CD4-positive, CD25-positive, alpha-beta regulatory T cell (primary cell): ENCODE data around the gene RARS2. TPM values are rescaled to one million over a fixed set of nuclear protein-coding genes. Genes with fewer than 3 reads are reported as not detected.

Experiments
- ATAC-seq, 2 donors: fragments of 150-1000 bp; cut with Tn5 transposase; one replicate each; pipeline ENCODE4 v1.10.0; 2021; ENCODE audit warnings: low read depth in 2 of 2, moderate number of reproducible peaks in 2 of 2, moderate library complexity in 1 of 2
- DNase-seq, 3 donors: peaks; one replicate each; pipeline versions ENCODE4 v3.0.0 to v3.0.0-alpha.2; 2012 to 2022; ENCODE audit warnings: mixed read lengths in 1 of 3
- H3K27ac ChIP-seq: one replicate; pipeline ENCODE4 v1.7.0; 2013; ENCODE audit warnings: mild to moderate bottlenecking, low read length; ENCODE audit not compliant: insufficient read depth, poor library complexity, severe bottlenecking
- H3K27me3 ChIP-seq: one replicate; pipeline ENCODE4 v1.7.0; 2013; ENCODE audit warnings: low read length; ENCODE audit not compliant: control insufficient read depth, insufficient read depth
- H3K36me3 ChIP-seq: one replicate; pipeline ENCODE4 v1.7.0; 2013; ENCODE audit warnings: mild to moderate bottlenecking, low read length, moderate library complexity; ENCODE audit not compliant: control insufficient read depth, insufficient read depth
- H3K4me1 ChIP-seq: 2 replicates; pipeline ENCODE4 v1.7.0; 2013; ENCODE audit warnings: mild to moderate bottlenecking, low read length; ENCODE audit not compliant: insufficient read depth, control insufficient read depth, poor library complexity, severe bottlenecking
- H3K4me3 ChIP-seq: one replicate; pipeline ENCODE4 v1.7.0; 2013; ENCODE audit warnings: low read depth, mild to moderate bottlenecking, low read length, moderate library complexity
- H3K9me3 ChIP-seq, 2 experiments: 1 replicate in 1 of 2; 2 replicates in 1 of 2; pipeline ENCODE4 v1.7.0; 2013; ENCODE audit warnings: low read length in 2 of 2, mild to moderate bottlenecking in 1 of 2, moderate library complexity in 1 of 2; ENCODE audit not compliant: control insufficient read depth in 2 of 2
- H3K27ac Mint-ChIP-seq, 3 donors: one replicate each; pipeline ENCODE4 v1.8.0; 2020 to 2022; ENCODE audit warnings: mild to moderate bottlenecking in 3 of 3, mixed read lengths in 3 of 3, moderate library complexity in 2 of 3
- H3K27me3 Mint-ChIP-seq: one replicate; pipeline ENCODE4 v1.8.0; 2022; ENCODE audit warnings: mild to moderate bottlenecking, mixed read lengths
- H3K36me3 Mint-ChIP-seq: one replicate; pipeline ENCODE4 v1.8.0; 2020; ENCODE audit warnings: mixed read lengths
- H3K4me1 Mint-ChIP-seq, 4 donors: one replicate each; pipeline ENCODE4 v1.8.0; 2020 to 2022; ENCODE audit warnings: mixed read lengths in 4 of 4, mild to moderate bottlenecking in 1 of 4
- H3K4me3 Mint-ChIP-seq, 4 donors: one replicate each; pipeline ENCODE4 v1.8.0; 2020 to 2022; ENCODE audit warnings: mild to moderate bottlenecking in 4 of 4, mixed read lengths in 4 of 4, moderate library complexity in 3 of 4
- H3K9me3 Mint-ChIP-seq, 7 donors: one replicate each; pipeline ENCODE4 v1.8.0; 2020 to 2022; ENCODE audit warnings: mixed read lengths in 7 of 7, mild to moderate bottlenecking in 3 of 7, moderate library complexity in 2 of 7
- polyA plus RNA-seq, 4 donors: library from polyadenylated mRNA; unstranded; fragments of 300-500 nt; fragmentation: Illumina TruSeq; gene quantifications; one replicate each; pipeline ENCODE4 v1.2.3, GENCODE V29; 2021
- total RNA-seq: library from RNA; stranded (reverse); gene quantifications from one replicate; pipeline ENCODE4 v1.2.3, GENCODE V29; 2022

RARS2 gene
- total and polyA plus RNA-seq, 5 donors from 2014 or later, result 34.0 to 44.7 (median 42.0) TPM

- no peak for DNase-seq
- H3K4me3 ChIP-seq, result no peak overlapping the region
- ATAC-seq, result no peak
- H3K27me3 Mint-ChIP-seq, result peaks cover 4% of the 10 kb centered on the region
- no peak overlapping the region for H3K27ac ChIP-seq
- H3K27ac Mint-ChIP-seq, result no peak overlapping the region
- no peaks in the 10 kb centered on the region for H3K9me3 ChIP-seq
- no peaks in the 10 kb centered on the region for H3K27me3 ChIP-seq
- peaks cover 12% of the 10 kb centered on the region for H3K36me3 ChIP-seq
- H3K4me1 ChIP-seq, result no peaks in the 10 kb centered on the region
- H3K9me3 Mint-ChIP-seq, result no peaks in the 10 kb centered on the region
- peaks cover 34% of the 10 kb centered on the region for H3K36me3 Mint-ChIP-seq
- no peak overlapping the region for H3K4me3 Mint-ChIP-seq
- peaks cover 4 to 15% (median 10%) of the 10 kb centered on the region in 4 donors for H3K4me1 Mint-ChIP-seq
These were observed 107.4 kb downstream of the RARS2 start for GRCh38 chr6:87482366-87482765.

- Histone ChIP-seq H3K27me3 (no peaks in the 10 kb centered on the region), H3K27ac (no peak overlapping the region), H3K4me1 (no peaks in the 10 kb centered on the region), H3K36me3 (peaks cover 13% of the 10 kb centered on the region), H3K4me3 (no peak overlapping the region), H3K9me3 (no peaks in the 10 kb centered on the region)
- ATAC-seq (no peak), DNase-seq (no peak)
- peaks cover 34% of the 10 kb centered on the region for H3K36me3 Mint-ChIP-seq
- H3K4me1 Mint-ChIP-seq, result peaks cover 4 to 15% (median 9%) of the 10 kb centered on the region in 4 donors
- H3K27me3 Mint-ChIP-seq, result peaks cover 4% of the 10 kb centered on the region
- no peak overlapping the region for H3K27ac Mint-ChIP-seq
- H3K4me3 Mint-ChIP-seq, result no peak overlapping the region
- no peaks in the 10 kb centered on the region for H3K9me3 Mint-ChIP-seq
These were observed 107.9 kb downstream of the RARS2 start for GRCh38 chr6:87481931-87482330.

GRCh38 chr6:87473419-87473903 is 116.3 kb downstream of the RARS2 start:
- Mint-ChIP-seq H3K4me1 (peaks cover 9 to 36% (median 22%) of the 10 kb centered on the region in 4 donors), H3K36me3 (peaks cover 7% of the 10 kb centered on the region), H3K9me3 (no peaks in the 10 kb centered on the region), H3K4me3 (peak overlapping the region; percentile 90 to 99 (median 98)), H3K27ac (peak overlapping the region; percentile 77 to 100 (median 98)), H3K27me3 (peaks cover 7% of the 10 kb centered on the region)
- Histone ChIP-seq H3K4me1 (peaks cover 8% of the 10 kb centered on the region), H3K27me3 (no peaks in the 10 kb centered on the region), H3K27ac (peak overlapping the region; percentile 89), H3K9me3 (no peaks in the 10 kb centered on the region), H3K4me3 (peak overlapping the region; percentile 90), H3K36me3 (peaks cover 11% of the 10 kb centered on the region)
- ATAC-seq, result peak; percentile 59 to 64
- peak in 1 of 3 donors; percentile 79 for DNase-seq

DNA sequence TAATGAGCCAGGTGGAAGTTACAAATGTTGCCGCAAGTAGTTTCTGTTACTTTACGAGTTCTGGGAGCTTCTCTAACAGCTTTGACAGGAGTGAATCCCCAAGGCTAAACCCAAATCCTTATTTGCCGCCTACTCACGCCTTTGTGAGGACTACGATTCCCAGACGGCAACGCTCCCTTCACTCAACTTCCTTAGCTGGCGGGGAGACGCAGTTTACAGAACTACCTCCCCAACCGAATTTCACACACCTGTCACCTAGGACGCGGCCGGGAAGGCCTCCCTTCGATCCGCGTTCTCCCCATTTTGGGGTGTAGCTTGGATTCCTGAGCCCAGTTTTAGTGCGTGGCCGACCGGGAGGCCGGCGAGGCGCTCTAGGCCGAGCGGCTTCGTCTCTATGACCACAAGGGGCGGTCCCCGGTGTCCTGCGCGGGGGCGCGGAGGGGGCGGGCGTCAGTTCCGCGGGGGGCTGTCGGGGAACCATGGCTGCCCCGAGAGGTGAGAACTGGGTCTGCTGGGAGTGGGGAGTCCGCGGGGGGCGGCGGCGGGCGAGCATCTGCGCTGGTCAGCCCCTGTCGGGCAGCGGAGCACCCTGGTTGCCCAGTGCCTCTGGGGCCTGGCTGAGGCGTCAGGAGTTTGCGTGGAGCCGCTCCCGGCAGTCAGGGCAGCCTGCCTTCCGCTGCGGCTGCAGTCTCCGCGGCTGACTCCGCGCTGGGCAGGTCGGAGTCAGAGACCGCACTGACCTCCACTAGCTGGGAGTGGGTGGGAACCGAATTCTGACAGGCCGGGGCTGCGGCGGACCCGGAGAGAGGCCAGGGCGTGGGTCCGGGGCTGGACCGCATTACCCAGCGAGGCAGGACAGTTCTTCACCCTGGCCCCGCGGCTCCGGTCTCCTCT is 117.0 kb downstream of the RARS2 start, which contains the start of gene SLC35A1:
TSS of gene SLC35A1 (plus strand) at position 450 of the 894 bp plus-strand sequence. CDS start at position 480, 30 bp downstream.
- peaks cover 9 to 31% (median 22%) of the 10 kb centered on the region in 4 donors for H3K4me1 Mint-ChIP-seq
- no peaks in the 10 kb centered on the region for H3K36me3 Mint-ChIP-seq
- Histone ChIP-seq H3K36me3 (peaks cover 5% of the 10 kb centered on the region), H3K27ac (peak within 1 kb of the TSS; percentile 89), H3K27me3 (peaks cover 5% of the 10 kb centered on the region), H3K4me3 (peak within 1 kb of the TSS; percentile 94), H3K9me3 (no peaks in the 10 kb centered on the region), H3K4me1 (peaks cover 8% of the 10 kb centered on the region)
- ATAC-seq, result peak; percentile 95
- H3K27ac Mint-ChIP-seq, result peak within 1 kb of the TSS; percentile 98 to 100 (median 100)
- peak within 1 kb of the TSS; percentile 90 to 99 (median 98) for H3K4me3 Mint-ChIP-seq
- H3K27me3 Mint-ChIP-seq, result peaks cover 5% of the 10 kb centered on the region
- peak; percentile 77 to 90 (median 88) for DNase-seq
- H3K9me3 Mint-ChIP-seq, result no peaks in the 10 kb centered on the region

DNA sequence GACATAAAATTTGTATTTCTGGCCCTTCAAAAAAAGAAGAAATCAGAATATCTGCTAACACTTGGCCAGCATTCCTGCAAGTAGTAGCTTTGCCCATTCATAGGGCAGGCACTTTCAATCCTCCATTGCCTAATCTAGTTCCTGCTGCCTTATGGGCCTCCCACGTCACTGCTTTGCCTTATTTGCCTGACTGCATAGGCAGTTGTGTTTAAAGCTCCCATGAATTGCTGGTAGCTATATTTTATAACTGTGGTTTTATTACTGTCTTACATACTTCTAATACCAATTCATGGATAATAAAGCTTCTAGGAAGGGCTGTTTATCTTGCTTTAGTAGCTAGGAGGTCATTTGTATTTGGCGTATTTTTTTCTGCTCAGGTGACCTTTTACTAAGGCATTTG is 124.7 kb downstream of the RARS2 start:
- Mint-ChIP-seq H3K27ac (no peak overlapping the region), H3K36me3 (peaks cover 4% of the 10 kb centered on the region), H3K4me1 (peaks cover 0 to 4% (median 0%) of the 10 kb centered on the region in 4 donors), H3K9me3 (peaks cover 0 to 9% (median 3%) of the 10 kb centered on the region in 7 donors), H3K4me3 (no peak overlapping the region), H3K27me3 (peaks cover 37% of the 10 kb centered on the region)
- Histone ChIP-seq H3K4me1 (no peaks in the 10 kb centered on the region), H3K4me3 (no peak overlapping the region), H3K27ac (no peak overlapping the region), H3K9me3 (peaks cover 6% of the 10 kb centered on the region in 2 experiments), H3K36me3 (no peaks in the 10 kb centered on the region), H3K27me3 (peaks cover 24% of the 10 kb centered on the region)
- DNase-seq, result no peak
- ATAC-seq, result no peak

Other genes with a start within 250 kb of the RARS2 start
- 2.1 TPM for gene C6orf163, start 245.2 kb downstream of the RARS2 start, total RNA-seq
- 1 to 10 TPM in 1 of 4 donors, under 1 TPM in 2, not detected in 1; 0.53 to 1.9 (median 0.67) TPM for gene C6orf163, start 245.2 kb downstream of the RARS2 start, polyA plus RNA-seq
- not detected for gene CFAP206, start 182.0 kb downstream of the RARS2 start, total RNA-seq
- not detected for gene CFAP206, start 182.0 kb downstream of the RARS2 start, polyA plus RNA-seq
- gene SLC35A1, start 117.0 kb downstream of the RARS2 start, total RNA-seq, result 12.0 TPM
- 10 to 100 TPM; 28.2 to 36.1 (median 33.7) TPM for gene SLC35A1, start 117.0 kb downstream of the RARS2 start, polyA plus RNA-seq
- gene ORC3, start 148 bp upstream of the RARS2 start, total RNA-seq, result 17.8 TPM
- 10 to 100 TPM; 32.2 to 49.3 (median 40.3) TPM for gene ORC3, start 148 bp upstream of the RARS2 start, polyA plus RNA-seq
- 119 TPM for gene AKIRIN2, start 112.2 kb upstream of the RARS2 start, total RNA-seq
- 10 to 100 TPM; 47.7 to 66.7 (median 49.5) TPM for gene AKIRIN2, start 112.2 kb upstream of the RARS2 start, polyA plus RNA-seq